ENCODE data around the gene PPIL6.

PPIL6 gene

DNA sequence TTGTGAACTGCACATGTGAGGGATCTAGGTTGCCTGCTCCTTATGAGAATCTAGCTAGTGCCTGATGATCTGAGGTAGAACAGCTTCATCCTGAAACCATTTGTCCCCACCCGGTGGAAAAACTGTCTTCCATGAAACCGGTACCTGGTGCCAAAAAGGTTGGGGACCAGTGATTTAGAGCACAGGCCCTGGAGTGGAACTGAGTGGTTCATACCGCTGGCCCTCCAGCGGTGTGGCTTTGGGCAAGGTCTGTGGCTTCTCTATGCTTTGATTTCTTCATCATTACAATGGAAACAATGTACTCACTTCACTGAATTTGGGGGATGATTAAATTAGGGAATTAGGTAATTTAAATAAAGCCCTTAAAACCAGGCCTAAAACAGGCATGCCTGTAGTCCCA lies 94.4 kb downstream of the PPIL6 start:
- no peak for TF ChIP-seq CTCF (IDR thresholded peaks at IDR 0.05; ENCODE audit: low read depth, low read length)
- DNase-seq (ENCODE audit: extremely low read depth, low read depth) = no peak

GRCh38 chr6:109344226-109344625 lies 96.2 kb downstream of the PPIL6 start:
- DNase-seq (ENCODE audit: extremely low read depth, low read depth) = no peak
- no peak for TF ChIP-seq CTCF (IDR thresholded peaks at IDR 0.05; ENCODE audit: low read depth, low read length)

DNA sequence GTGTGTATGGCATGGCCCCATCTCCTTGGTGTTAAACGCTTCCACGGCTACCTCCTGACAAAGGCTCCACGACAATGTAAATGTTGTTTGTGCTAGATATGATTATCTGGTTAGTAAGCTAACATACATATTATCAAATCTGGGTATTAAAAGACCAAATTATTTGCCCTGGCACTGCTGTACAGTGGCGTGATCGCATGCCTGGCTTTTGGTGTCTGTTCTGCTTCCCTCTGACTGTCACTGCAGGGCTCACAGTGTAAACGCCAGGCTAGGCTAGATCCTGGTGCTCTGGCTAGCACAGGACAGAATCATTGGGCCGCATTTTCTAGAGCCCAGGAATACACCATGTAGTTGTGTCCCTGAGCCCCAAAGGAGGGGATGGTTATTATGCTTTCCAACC lies 96.9 kb downstream of the PPIL6 start:
- no peak for TF ChIP-seq CTCF (IDR thresholded peaks at IDR 0.05; ENCODE audit: low read depth, low read length)
- no peak for DNase-seq (ENCODE audit: extremely low read depth, low read depth)

- no peak for DNase-seq (ENCODE audit: extremely low read depth, low read depth)
- TF ChIP-seq CTCF (IDR thresholded peaks at IDR 0.05; ENCODE audit: low read depth, low read length) = no peak
These were observed 97.5 kb downstream of the PPIL6 start for GRCh38 chr6:109342911-109343310.

- no peak for DNase-seq (ENCODE audit: extremely low read depth, low read depth)
- no peak for TF ChIP-seq CTCF (IDR thresholded peaks at IDR 0.05; ENCODE audit: low read depth, low read length)
These were observed 97.9 kb downstream of the PPIL6 start for GRCh38 chr6:109342506-109342905.

DNA sequence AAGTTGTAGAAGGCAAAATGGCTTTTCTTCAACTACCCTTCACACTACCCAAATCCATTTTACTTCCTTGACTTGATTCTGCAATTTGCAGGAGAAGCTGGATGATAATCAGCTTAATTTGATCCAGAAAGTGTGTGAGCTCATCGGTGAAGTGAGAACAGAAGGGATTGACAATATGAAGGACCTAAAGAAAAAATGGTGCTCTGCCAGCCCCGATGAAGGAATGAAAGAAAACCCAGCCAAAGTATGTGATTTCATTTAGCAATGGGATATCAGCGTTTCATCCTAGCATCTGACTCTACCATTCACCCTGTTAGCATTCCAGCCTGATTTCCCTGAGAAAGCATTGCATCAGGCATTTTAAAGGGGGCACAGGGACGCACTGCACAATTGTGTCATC lies 99.6 kb downstream of the PPIL6 start:
- DNase-seq (ENCODE audit: extremely low read depth, low read depth) = no peak
- no peak for TF ChIP-seq CTCF (IDR thresholded peaks at IDR 0.05; ENCODE audit: low read depth, low read length)
